ENCODE data around the gene RXFP3.

The RXFP3 gene

GRCh38 chr5:33925278-33925677, 10.9 kb upstream of the RXFP3 start:
- TF ChIP-seq CTCF (IDR thresholded peaks at IDR 0.05; ENCODE audit: low read depth, low read length), result no peak

GRCh38 chr5:33927685-33928084, 8.5 kb upstream of the RXFP3 start:
- TF ChIP-seq CTCF (IDR thresholded peaks at IDR 0.05; ENCODE audit: low read depth, low read length), result no peak
- H3K4me3 ChIP-seq (ENCODE audit: low read depth, low read length), result no peak overlapping the region

More at GRCh38 chr5:33925278-33925677, 10.9 kb upstream of the RXFP3 start:
- no peak overlapping the region for H3K4me3 ChIP-seq (ENCODE audit: low read depth, low read length)

- H3K4me3 ChIP-seq (ENCODE audit: low read depth, low read length), result no peak overlapping the region
- no peak for TF ChIP-seq CTCF (IDR thresholded peaks at IDR 0.05; ENCODE audit: low read depth, low read length)
Observed at GRCh38 chr5:33928283-33928682, 7.9 kb upstream of the RXFP3 start.

GRCh38 chr5:33929925-33930690, 6.1 kb upstream of the RXFP3 start:
- no peak overlapping the region for H3K4me3 ChIP-seq (ENCODE audit: low read depth, low read length)
- no peak for TF ChIP-seq CTCF (IDR thresholded peaks at IDR 0.05; ENCODE audit: low read depth, low read length)

- no peak for TF ChIP-seq CTCF (IDR thresholded peaks at IDR 0.05; ENCODE audit: low read depth, low read length)
Observed at GRCh38 chr5:33931136-33931535, 5.0 kb upstream of the RXFP3 start.

GRCh38 chr5:33933723-33934169, 2.4 kb upstream of the RXFP3 start:
- H3K4me3 ChIP-seq (ENCODE audit: low read depth, low read length), result no peak overlapping the region
- no peak for TF ChIP-seq CTCF (IDR thresholded peaks at IDR 0.05; ENCODE audit: low read depth, low read length)

More at GRCh38 chr5:33931136-33931535, 5.0 kb upstream of the RXFP3 start:
- no peak overlapping the region for H3K4me3 ChIP-seq (ENCODE audit: low read depth, low read length)

GRCh38 chr5:33934176-33934575, 2.0 kb upstream of the RXFP3 start:
- TF ChIP-seq CTCF (IDR thresholded peaks at IDR 0.05; ENCODE audit: low read depth, low read length), result no peak
- no peak overlapping the region for H3K4me3 ChIP-seq (ENCODE audit: low read depth, low read length)

All from WI38 (cell line).